OCI-LY1 (cell line): ENCODE results near the gene PMM1.

ENCODE experiments used
- H2AFZ ChIP-seq: fragments of 200-600 bp; sonication (generic), shearing (Covaris generic); 2 replicates; pipeline ENCODE4 v1.6.0; 2014; ENCODE audit warnings: antibody characterized with exemption, mild to moderate bottlenecking, low read length
- H3F3A ChIP-seq: fragments of 200-600 bp; sonication (generic), shearing (Covaris generic); 2 replicates; pipeline ENCODE4 v1.6.0; 2014; ENCODE audit warnings: mild to moderate bottlenecking, antibody characterized with exemption, low read length, moderate library complexity; ENCODE audit not compliant: insufficient read depth
- H3K27ac ChIP-seq: fragments of 200-600 bp; sonication (generic); 2 replicates; pipeline ENCODE4 v1.5.1; 2014; ENCODE audit warnings: low read length, mixed run types, mild to moderate bottlenecking, low read depth; ENCODE audit not compliant: poor library complexity, severe bottlenecking
- H3K27me3 ChIP-seq: fragments of 200-600 bp; sonication (generic); 2 replicates; pipeline ENCODE4 v1.6.0; 2014; ENCODE audit warnings: antibody characterized with exemption, mild to moderate bottlenecking, low read length, moderate library complexity; ENCODE audit not compliant: insufficient read depth
- H3K36me3 ChIP-seq: fragments of 200-600 bp; sonication (generic); 2 replicates; pipeline ENCODE4 v1.6.1; 2014; ENCODE audit warnings: mild to moderate bottlenecking, antibody characterized with exemption, low read length, moderate library complexity, mixed read lengths; ENCODE audit not compliant: insufficient read depth
- H3K4me1 ChIP-seq: fragments of 200-600 bp; sonication (generic); 2 replicates; pipeline ENCODE4 v1.5.1; 2014; ENCODE audit warnings: mild to moderate bottlenecking, low read length, moderate library complexity; ENCODE audit not compliant: insufficient read depth, severe bottlenecking
- H3K4me2 ChIP-seq: fragments of 200-600 bp; sonication (generic), shearing (Covaris generic); 2 replicates; pipeline ENCODE4 v1.6.1; 2014; ENCODE audit warnings: low read length
- H3K4me3 ChIP-seq: fragments of 200-600 bp; sonication (generic); 2 replicates; pipeline ENCODE4 v1.5.1; 2014; ENCODE audit warnings: low read length, low read depth, mild to moderate bottlenecking, mixed read lengths; ENCODE audit not compliant: poor library complexity, severe bottlenecking
- H3K79me2 ChIP-seq: fragments of 200-600 bp; shearing (Covaris generic); 2 replicates; pipeline ENCODE4 v1.6.1; 2016; ENCODE audit warnings: mixed run types, low read length, mixed read lengths; ENCODE audit not compliant: insufficient read depth
- H3K9ac ChIP-seq: fragments of 200-600 bp; sonication (generic), shearing (Covaris generic); 2 replicates; pipeline ENCODE4 v1.6.1; 2014; ENCODE audit warnings: mild to moderate bottlenecking, low read length, mixed read lengths
- H3K9me2 ChIP-seq: fragments of 200-600 bp; sonication (generic), shearing (Covaris generic); 2 replicates; pipeline ENCODE4 v1.6.1; 2014; ENCODE audit warnings: low read depth, mild to moderate bottlenecking, low read length, mixed read lengths
- H3K9me3 ChIP-seq: fragments of 200-600 bp; shearing (Covaris generic); 2 replicates; pipeline ENCODE4 v1.6.1; 2014; ENCODE audit warnings: low read length, mixed read lengths
- H4K20me1 ChIP-seq: fragments of 200-600 bp; sonication (generic), shearing (Covaris generic); 2 replicates; pipeline ENCODE4 v1.6.0; 2016; ENCODE audit warnings: mild to moderate bottlenecking, low read length; ENCODE audit not compliant: insufficient read depth
- EZH2 ChIP-seq: fragments of 200-600 bp; sonication (generic), shearing (Covaris generic); IDR thresholded peaks from 2 replicates; pipeline ENCODE4 v1.8.0; 2017; ENCODE audit warnings: borderline replicate concordance, mixed run types, mild to moderate bottlenecking, antibody characterized with exemption, low read length, moderate library complexity, mixed read lengths
- TF ChIP-seq, protein P1 (sequence below): fragments of 200-600 bp; sonication (generic), shearing (Covaris generic); IDR thresholded peaks from 2 replicates; pipeline ENCODE4 v1.5.1; 2017; ENCODE audit warnings: mild to moderate bottlenecking, antibody characterized with exemption, low read length, moderate library complexity, mixed read lengths

The PMM1 gene

DNA sequence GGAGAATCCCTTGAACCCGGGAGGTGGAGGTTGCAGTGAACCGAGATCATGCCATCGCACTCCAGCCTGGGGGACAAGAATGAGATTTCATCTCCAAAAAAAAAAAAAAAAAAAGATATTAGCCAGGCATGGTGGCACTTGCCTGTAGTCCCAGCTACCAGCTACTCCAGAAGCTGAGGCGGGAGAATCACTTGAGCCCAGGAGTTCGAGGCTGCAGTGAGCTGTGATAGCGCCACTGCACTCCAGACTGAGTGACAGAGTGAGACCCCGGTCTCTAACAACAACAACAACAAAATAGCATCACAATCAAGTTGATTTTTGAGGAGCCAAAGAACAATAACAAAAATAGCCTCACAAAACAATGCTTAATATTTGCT lies 2.3 kb downstream of the PMM1 start:
- Histone ChIP-seq H2AFZ (no peak overlapping the region), H3K4me2 (peak overlapping the region; percentile 95; the same call in 1 of the 2 replicates), H3K79me2 (no peaks in the 10 kb centered on the region), H3K4me1 (peaks cover 24% of the 10 kb centered on the region), H3F3A (no peaks in the 10 kb centered on the region), H3K9ac (no peak overlapping the region), H4K20me1 (no peaks in the 10 kb centered on the region), H3K27ac (no peak overlapping the region), H3K4me3 (no peak overlapping the region), H3K27me3 (no peaks in the 10 kb centered on the region), H3K36me3 (peaks cover 18% of the 10 kb centered on the region; the same call in 1 of the 2 replicates), H3K9me2 (no peaks in the 10 kb centered on the region), H3K9me3 (no peaks in the 10 kb centered on the region)
- TF ChIP-seq, protein P1, sequence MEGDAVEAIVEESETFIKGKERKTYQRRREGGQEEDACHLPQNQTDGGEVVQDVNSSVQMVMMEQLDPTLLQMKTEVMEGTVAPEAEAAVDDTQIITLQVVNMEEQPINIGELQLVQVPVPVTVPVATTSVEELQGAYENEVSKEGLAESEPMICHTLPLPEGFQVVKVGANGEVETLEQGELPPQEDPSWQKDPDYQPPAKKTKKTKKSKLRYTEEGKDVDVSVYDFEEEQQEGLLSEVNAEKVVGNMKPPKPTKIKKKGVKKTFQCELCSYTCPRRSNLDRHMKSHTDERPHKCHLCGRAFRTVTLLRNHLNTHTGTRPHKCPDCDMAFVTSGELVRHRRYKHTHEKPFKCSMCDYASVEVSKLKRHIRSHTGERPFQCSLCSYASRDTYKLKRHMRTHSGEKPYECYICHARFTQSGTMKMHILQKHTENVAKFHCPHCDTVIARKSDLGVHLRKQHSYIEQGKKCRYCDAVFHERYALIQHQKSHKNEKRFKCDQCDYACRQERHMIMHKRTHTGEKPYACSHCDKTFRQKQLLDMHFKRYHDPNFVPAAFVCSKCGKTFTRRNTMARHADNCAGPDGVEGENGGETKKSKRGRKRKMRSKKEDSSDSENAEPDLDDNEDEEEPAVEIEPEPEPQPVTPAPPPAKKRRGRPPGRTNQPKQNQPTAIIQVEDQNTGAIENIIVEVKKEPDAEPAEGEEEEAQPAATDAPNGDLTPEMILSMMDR, result no peak
- no peak for TF ChIP-seq EZH2

DNA sequence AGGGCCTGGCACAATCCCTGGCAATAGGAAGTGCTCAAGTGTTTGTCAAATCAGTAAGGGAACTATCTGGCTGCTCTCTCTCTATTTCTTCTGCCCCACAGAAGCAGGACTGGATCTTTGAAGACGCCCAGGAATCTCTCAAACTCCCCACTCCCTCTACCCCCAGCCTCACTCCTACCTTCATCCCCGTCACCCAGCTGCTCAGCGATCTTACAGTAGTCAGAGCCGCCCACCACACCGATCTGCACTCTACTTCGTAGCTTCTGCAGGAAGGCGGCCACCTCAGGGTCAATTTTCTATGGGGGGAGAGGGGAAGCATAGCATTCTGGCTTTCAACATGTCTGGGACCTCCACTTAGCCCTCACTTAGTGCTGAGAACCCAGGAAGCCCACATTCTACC lies 3.7 kb downstream of the PMM1 start:
- H2AFZ ChIP-seq, result no peak overlapping the region
- H3K9me2 ChIP-seq, result no peaks in the 10 kb centered on the region
- no peak overlapping the region for H3K27ac ChIP-seq
- no peaks in the 10 kb centered on the region for H3K27me3 ChIP-seq
- no peak overlapping the region for H3K9ac ChIP-seq
- peaks cover 24% of the 10 kb centered on the region for H3K4me1 ChIP-seq
- peaks cover 21% of the 10 kb centered on the region; the same call in 1 of the 2 replicates for H3K36me3 ChIP-seq
- H3K4me2 ChIP-seq, result no peak overlapping the region
- no peaks in the 10 kb centered on the region for H3K79me2 ChIP-seq
- TF ChIP-seq EZH2, result no peak
- TF ChIP-seq, protein P1, result no peak
- H4K20me1 ChIP-seq, result no peaks in the 10 kb centered on the region
- no peaks in the 10 kb centered on the region for H3F3A ChIP-seq
- H3K4me3 ChIP-seq, result no peak overlapping the region
- no peaks in the 10 kb centered on the region for H3K9me3 ChIP-seq

DNA sequence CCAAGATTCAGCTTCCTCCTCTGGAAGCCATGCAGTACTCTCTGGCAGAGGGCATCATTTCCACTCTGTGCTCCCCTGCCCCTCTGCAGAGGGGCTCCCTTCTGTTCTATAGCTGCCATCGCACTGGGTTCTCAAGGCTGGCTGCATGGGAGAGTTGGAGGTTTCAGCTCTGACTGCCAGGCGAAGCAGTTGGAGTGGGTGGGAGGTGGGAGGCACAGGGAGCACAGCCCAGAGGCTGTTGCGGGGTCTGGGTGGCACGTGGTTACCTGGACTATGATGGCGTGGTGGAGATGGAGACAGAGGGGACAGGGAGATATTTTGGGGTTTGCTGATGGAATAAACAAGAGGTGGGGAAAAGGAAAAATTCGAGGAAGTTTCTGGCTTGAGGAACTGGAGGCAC lies 4.8 kb downstream of the PMM1 start:
- peaks cover 18% of the 10 kb centered on the region for H3K4me1 ChIP-seq
- H3K27me3 ChIP-seq, result no peaks in the 10 kb centered on the region
- H3K9me3 ChIP-seq, result no peaks in the 10 kb centered on the region
- no peak overlapping the region for H3K9ac ChIP-seq
- no peaks in the 10 kb centered on the region for H3K79me2 ChIP-seq
- no peak overlapping the region for H3K27ac ChIP-seq
- no peak overlapping the region for H2AFZ ChIP-seq
- no peaks in the 10 kb centered on the region for H3K9me2 ChIP-seq
- TF ChIP-seq, protein P1, result no peak
- no peak for TF ChIP-seq EZH2
- no peaks in the 10 kb centered on the region for H4K20me1 ChIP-seq
- no peak overlapping the region for H3K4me3 ChIP-seq
- no peaks in the 10 kb centered on the region for H3F3A ChIP-seq
- H3K4me2 ChIP-seq, result no peak overlapping the region
- H3K36me3 ChIP-seq, result peaks cover 21% of the 10 kb centered on the region; the same call in 1 of the 2 replicates
